ENCODE data around the gene HOXA4. TPM values are rescaled to one million over a fixed set of nuclear protein-coding genes. Genes with fewer than 3 reads are reported as not detected.

The HOXA4 gene
- total RNA-seq, 2 experiments from 2014 or later = not detected

- Mint-ChIP-seq H3K9me3 (no peaks in the 10 kb centered on the region), H3K36me3 (ENCODE audit: low read depth) (no peaks in the 10 kb centered on the region), H3K27me3 (peaks cover 68% of the 10 kb centered on the region), H3K27ac (no peak within 1 kb of the TSS), H3K4me1 (ENCODE audit: low read depth) (peaks cover 4% of the 10 kb centered on the region), H3K4me3 (no peak within 1 kb of the TSS)
- ChIA-PET CTCF (interaction anchor here (0.7 kb wide), 1 partner anchor 53 kb away, joined by 3 read pairs; no protein-coding TSS in a partner anchor), POLR2A (no interaction called here)
- Histone ChIP-seq H3K36me3 (ENCODE audit: insufficient read depth, low read length) (no peaks in the 10 kb centered on the region), H3K4me3 (ENCODE audit: low read length) (no peak within 1 kb of the TSS), H3K27me3 (ENCODE audit: control insufficient read depth in 1 of 2, insufficient read depth in 2 of 2, low read length in 2 of 2) (peaks cover 29 to 67% of the 10 kb centered on the region in 2 experiments), H3K4me1 (ENCODE audit: insufficient read depth, low read length) (peaks cover 11% of the 10 kb centered on the region), H3K27ac (ENCODE audit: low read depth in 1 of 2, low read length in 2 of 2) (no peak within 1 kb of the TSS), H3K9me3 (ENCODE audit: control insufficient read depth in 1 of 2, insufficient read depth in 1 of 2, low read length in 2 of 2) (peaks cover 0 to 39% of the 10 kb centered on the region in 2 experiments)
- peak in 2 of 14 experiments; percentile 26 to 38 for DNase-seq
- intact Hi-C loops (cut with DNase I, micrococcal nuclease) = no loop called here
- TF ChIP-seq CTCF (IDR thresholded peaks at IDR 0.05) = no peak
- no peak for ATAC-seq (ENCODE audit: poor library complexity)
Measured at GRCh38 chr7:27143023-27143949, 12.7 kb upstream of the HOXA4 start, which contains the start of gene HOXA5. Gene HOXA5, minus strand, starts transcription at chr7:27143681. Its CDS starts 74 bp downstream, at chr7:27143607.

DNA sequence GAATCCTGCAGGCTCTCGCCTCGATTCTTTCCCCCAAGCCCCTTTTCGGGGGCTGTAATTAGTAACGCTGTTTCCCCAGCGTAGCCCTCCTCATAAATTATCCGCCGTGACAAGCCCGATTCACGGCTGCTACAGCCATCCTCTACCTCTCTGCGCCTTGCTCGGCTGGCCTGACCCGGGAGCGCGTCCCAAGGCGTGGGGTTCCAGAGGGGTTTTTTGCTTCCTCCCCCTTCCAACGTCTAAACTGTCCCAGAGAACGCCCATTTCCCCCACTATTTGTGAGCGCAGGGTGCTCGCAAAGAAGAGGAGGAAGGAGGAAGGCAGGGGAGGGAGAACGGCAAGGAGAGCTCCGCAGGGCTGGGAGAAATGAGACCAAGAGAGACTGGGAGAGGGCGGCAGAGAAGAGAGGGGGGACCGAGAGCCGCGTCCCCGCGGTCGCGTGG lies 12.0 kb upstream of the HOXA4 start:
- Mint-ChIP-seq H3K36me3 (ENCODE audit: low read depth) (no peaks in the 10 kb centered on the region), H3K9me3 (no peaks in the 10 kb centered on the region), H3K4me3 (no peak overlapping the region), H3K4me1 (ENCODE audit: low read depth) (no peaks in the 10 kb centered on the region), H3K27ac (no peak overlapping the region), H3K27me3 (peaks cover 70% of the 10 kb centered on the region)
- Histone ChIP-seq H3K27ac (ENCODE audit: low read depth in 1 of 2, low read length in 2 of 2) (no peak overlapping the region), H3K4me3 (ENCODE audit: low read length) (no peak overlapping the region), H3K36me3 (ENCODE audit: insufficient read depth, low read length) (no peaks in the 10 kb centered on the region), H3K4me1 (ENCODE audit: insufficient read depth, low read length) (peaks cover 4% of the 10 kb centered on the region), H3K9me3 (ENCODE audit: control insufficient read depth in 1 of 2, insufficient read depth in 1 of 2, low read length in 2 of 2) (peaks cover 0 to 33% of the 10 kb centered on the region in 2 experiments), H3K27me3 (ENCODE audit: control insufficient read depth in 1 of 2, insufficient read depth in 2 of 2, low read length in 2 of 2) (peaks cover 24 to 63% of the 10 kb centered on the region in 2 experiments)
- ChIA-PET CTCF (no interaction called here), POLR2A (no interaction called here)
- DNase-seq = no peak
- no peak for ATAC-seq (ENCODE audit: poor library complexity)
- intact Hi-C loops (cut with DNase I, micrococcal nuclease) = no loop called here
- TF ChIP-seq CTCF (IDR thresholded peaks at IDR 0.05) = no peak

DNA sequence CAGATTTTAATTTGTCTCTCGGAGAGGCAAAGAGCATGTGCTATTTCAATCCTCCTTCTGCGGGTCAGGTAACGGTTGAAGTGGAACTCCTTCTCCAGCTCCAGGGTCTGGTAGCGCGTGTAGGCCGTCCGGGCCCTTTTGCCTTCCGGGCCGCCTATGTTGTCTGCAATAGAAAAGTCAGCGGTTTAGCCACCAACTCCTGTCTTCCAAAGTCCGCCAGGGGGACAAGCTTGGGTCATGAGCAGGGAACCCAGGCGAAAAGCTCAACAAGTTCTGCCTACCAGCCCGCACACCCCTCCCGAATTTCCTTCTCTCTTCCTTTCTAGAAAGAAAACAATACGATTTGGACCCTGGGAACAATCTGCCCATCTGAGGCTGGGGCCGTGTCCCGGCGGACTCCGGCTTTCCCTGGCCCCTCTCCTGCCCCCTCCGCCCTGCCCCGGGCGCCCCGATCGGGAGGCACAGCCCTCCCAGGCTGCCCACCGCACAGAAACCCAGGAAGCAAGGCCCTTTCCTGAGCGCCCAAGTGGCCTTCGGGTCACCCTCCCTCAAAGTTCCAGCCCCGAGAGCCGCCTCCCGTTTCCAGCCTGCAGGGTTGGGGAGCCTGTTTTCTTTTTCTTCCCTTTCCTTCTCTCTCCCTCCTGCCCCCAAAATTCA lies 11.5 kb upstream of the HOXA4 start:
- no peak overlapping the region for H3K27ac ChIP-seq (ENCODE audit: low read depth in 1 of 2, low read length in 2 of 2)
- POLR2A ChIA-PET = no interaction called here
- ATAC-seq (ENCODE audit: poor library complexity) (no peak), DNase-seq (no peak)
- H3K27ac Mint-ChIP-seq = no peak overlapping the region
- no peak overlapping the region for H3K4me3 Mint-ChIP-seq
- H3K4me3 ChIP-seq (ENCODE audit: low read length) = no peak overlapping the region
- H3K9me3 ChIP-seq (ENCODE audit: control insufficient read depth in 1 of 2, insufficient read depth in 1 of 2, low read length in 2 of 2) = peaks cover 0 to 27% of the 10 kb centered on the region in 2 experiments
- H3K36me3 Mint-ChIP-seq (ENCODE audit: low read depth) = no peaks in the 10 kb centered on the region
- H3K9me3 Mint-ChIP-seq = no peaks in the 10 kb centered on the region
- no peaks in the 10 kb centered on the region for H3K36me3 ChIP-seq (ENCODE audit: insufficient read depth, low read length)
- TF ChIP-seq CTCF (IDR thresholded peaks at IDR 0.05) = no peak
- peaks cover 70% of the 10 kb centered on the region for H3K27me3 Mint-ChIP-seq
- CTCF ChIA-PET = no interaction called here
- no peaks in the 10 kb centered on the region for H3K4me1 Mint-ChIP-seq (ENCODE audit: low read depth)
- H3K27me3 ChIP-seq (ENCODE audit: control insufficient read depth in 1 of 2, insufficient read depth in 2 of 2, low read length in 2 of 2) = peaks cover 24 to 63% of the 10 kb centered on the region in 2 experiments
- H3K4me1 ChIP-seq (ENCODE audit: insufficient read depth, low read length) = no peaks in the 10 kb centered on the region
- intact Hi-C loops (cut with DNase I, micrococcal nuclease) = no loop called here

All from CD4-positive, alpha-beta T cell (primary cell).